Activated T-cell treated with anti-CD3 and anti-CD28 coated beads for 4 hours (primary cell): ENCODE data around the gene MIB1.
"Not testable (repeated sequence)": the region's sequence is repeated elsewhere in the genome, so short reads cannot be mapped to it uniquely, and the experiment has no call there.

Experiments
- DNase-seq: peaks from one replicate; pipeline ENCODE4 v3.0.0-alpha.2; 2020

MIB1 gene

GRCh38 chr18:21745231-21745630, 4.6 kb downstream of the MIB1 start:
- DNase-seq: no peak

- DNase-seq: no peak
These were observed 6.7 kb downstream of the MIB1 start for GRCh38 chr18:21747268-21747667.

- DNase-seq: no peak
These were observed 7.4 kb downstream of the MIB1 start for GRCh38 chr18:21747764-21748693.

GRCh38 chr18:21757833-21758232, 17.2 kb downstream of the MIB1 start:
- DNase-seq: no peak

- no peak for DNase-seq
These were observed 19.2 kb downstream of the MIB1 start for GRCh38 chr18:21759836-21760235.

GRCh38 chr18:21760321-21760720, 19.7 kb downstream of the MIB1 start:
- DNase-seq: no peak

GRCh38 chr18:21761471-21762115, 21.0 kb downstream of the MIB1 start:
- no peak for DNase-seq

GRCh38 chr18:21762181-21762772, 21.7 kb downstream of the MIB1 start:
- no peak for DNase-seq

GRCh38 chr18:21763846-21764646, 23.5 kb downstream of the MIB1 start:
- DNase-seq: no peak

- DNase-seq: no peak
These were observed 28.6 kb downstream of the MIB1 start for GRCh38 chr18:21769206-21769605.

- no peak for DNase-seq
These were observed 34.1 kb downstream of the MIB1 start for GRCh38 chr18:21774722-21775121.

GRCh38 chr18:21777814-21778213, 37.2 kb downstream of the MIB1 start:
- DNase-seq: no peak

GRCh38 chr18:21786526-21786925, 45.9 kb downstream of the MIB1 start:
- no peak for DNase-seq

- DNase-seq: not testable (repeated sequence)
These were observed 55.5 kb downstream of the MIB1 start for GRCh38 chr18:21796089-21796488.

- DNase-seq: no peak
These were observed 57.5 kb downstream of the MIB1 start for GRCh38 chr18:21798126-21798525.

GRCh38 chr18:21799721-21800120, 59.1 kb downstream of the MIB1 start:
- DNase-seq: no peak

- DNase-seq: no peak
These were observed 62.9 kb downstream of the MIB1 start for GRCh38 chr18:21803495-21803894.

- no peak for DNase-seq
These were observed 65.3 kb downstream of the MIB1 start for GRCh38 chr18:21805771-21806366.

- DNase-seq: no peak
These were observed 67.6 kb downstream of the MIB1 start for GRCh38 chr18:21808185-21808584.

- no peak for DNase-seq
These were observed 69.1 kb downstream of the MIB1 start for GRCh38 chr18:21809725-21810124.

GRCh38 chr18:21815101-21815500, 74.5 kb downstream of the MIB1 start:
- DNase-seq: no peak

- DNase-seq: no peak
These were observed 79.6 kb downstream of the MIB1 start for GRCh38 chr18:21820033-21820810.
